PC-3 (cell line): ENCODE results near the gene ASF1B.

ENCODE experiments used
- CTCF ChIP-seq: fragments of 300-600 bp; sonication (generic); conservative IDR thresholded peaks from 2 replicates; pipeline ENCODE4 v1.5.1; 2017; ENCODE audit warnings: antibody characterized with exemption, low read depth, mild to moderate bottlenecking, low read length
- EZH2 ChIP-seq: fragments of 300-600 bp; sonication (generic); IDR thresholded peaks from one replicate; pipeline ENCODE4 v1.6.1; 2017; ENCODE audit warnings: antibody characterized with exemption, mild to moderate bottlenecking, low read length; ENCODE audit not compliant: unreplicated experiment
- EZH2phosphoT487 ChIP-seq: fragments of 300-600 bp; sonication (generic); IDR thresholded peaks from 2 replicates; pipeline ENCODE4 v1.6.1; 2018; ENCODE audit warnings: mild to moderate bottlenecking, antibody characterized with exemption, low read length, borderline replicate concordance

- TF ChIP-seq CTCF, result no peak
- no peak for TF ChIP-seq EZH2
- no peak for TF ChIP-seq EZH2phosphoT487
Observed at GRCh38 chr19:14122924-14123323, 13.5 kb downstream of the ASF1B start.
